GM12891 (cell line): ENCODE measurements around the gene UNK.

Experiments
- POLR2A ChIP-seq: IDR thresholded peaks from 2 replicates; pipeline ENCODE4 v1.6.1; 2011; ENCODE audit warnings: low read depth, low read length, control low read depth
- POLR2AphosphoS5 ChIP-seq: IDR thresholded peaks from 2 replicates; pipeline ENCODE4 v1.6.1; 2011; ENCODE audit warnings: low read depth, low read length, control low read depth
- SPI1 ChIP-seq: IDR thresholded peaks from 2 replicates; pipeline ENCODE4 v1.6.1; 2011; ENCODE audit warnings: low read depth, low read length, control low read depth
- TAF1 ChIP-seq: IDR thresholded peaks from 2 replicates; pipeline ENCODE4 v1.6.1; 2011; ENCODE audit warnings: low read depth, low read length, control low read depth

- TF ChIP-seq POLR2AphosphoS5, result no peak
- no peak for TF ChIP-seq POLR2A
- no peak for TF ChIP-seq SPI1
- no peak for TF ChIP-seq TAF1
These were observed 88.1 kb downstream of the UNK start for GRCh38 chr17:75872434-75873351.
